OCI-M2 (cell line): ENCODE measurements around the gene MVB12B.

Experiments used
- DNase-seq: peaks from one replicate; lab custom pipeline; 2025; ENCODE audit not compliant: unreplicated experiment; lab: John Stamatoyannopoulos, UW

The MVB12B gene

DNA sequence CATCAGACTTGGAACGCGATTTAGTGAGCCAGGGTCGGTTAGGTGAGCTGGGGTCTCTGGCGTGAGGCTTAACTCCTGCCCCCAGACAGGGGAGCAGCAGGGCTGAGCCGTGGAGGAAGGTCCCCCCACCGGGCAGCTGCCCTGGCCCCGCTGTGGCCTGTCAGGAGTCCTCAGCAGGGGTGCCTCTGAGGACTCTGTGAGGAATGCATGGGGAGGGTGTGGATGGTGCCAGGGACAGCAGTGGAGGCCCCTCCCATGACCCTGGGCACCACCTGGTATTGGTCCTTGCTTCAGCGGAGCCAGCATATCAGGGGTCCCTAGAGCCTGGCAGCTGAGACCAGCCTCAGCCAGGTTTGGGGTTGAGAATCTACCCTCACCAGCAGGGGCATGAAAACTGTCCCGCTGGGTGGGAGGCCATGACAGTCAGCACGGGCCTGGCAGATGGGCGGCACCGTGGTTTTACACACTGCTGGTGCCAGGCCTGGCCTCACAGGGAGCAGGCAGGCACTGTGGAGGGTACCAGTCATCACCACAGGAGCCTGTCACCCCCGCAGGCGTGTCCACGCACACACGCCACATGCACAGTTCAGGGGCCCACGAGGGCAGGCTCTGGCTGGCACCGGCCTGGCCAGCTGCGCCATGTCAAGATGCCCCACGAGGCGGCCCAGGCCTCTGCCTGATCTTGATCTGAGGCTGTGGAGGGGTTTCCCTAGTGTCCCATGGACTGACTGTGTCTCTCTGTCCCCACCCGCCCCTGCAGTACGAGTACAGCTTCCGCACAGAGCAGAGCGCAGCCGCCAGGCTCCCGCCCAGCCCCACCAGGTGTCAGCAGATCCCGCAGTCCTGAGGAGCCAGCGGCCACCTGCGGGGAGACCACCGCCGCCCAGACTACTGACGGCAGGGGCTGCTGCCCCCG lies 176.0 kb downstream of the MVB12B start:
- DNase-seq = no peak

DNA sequence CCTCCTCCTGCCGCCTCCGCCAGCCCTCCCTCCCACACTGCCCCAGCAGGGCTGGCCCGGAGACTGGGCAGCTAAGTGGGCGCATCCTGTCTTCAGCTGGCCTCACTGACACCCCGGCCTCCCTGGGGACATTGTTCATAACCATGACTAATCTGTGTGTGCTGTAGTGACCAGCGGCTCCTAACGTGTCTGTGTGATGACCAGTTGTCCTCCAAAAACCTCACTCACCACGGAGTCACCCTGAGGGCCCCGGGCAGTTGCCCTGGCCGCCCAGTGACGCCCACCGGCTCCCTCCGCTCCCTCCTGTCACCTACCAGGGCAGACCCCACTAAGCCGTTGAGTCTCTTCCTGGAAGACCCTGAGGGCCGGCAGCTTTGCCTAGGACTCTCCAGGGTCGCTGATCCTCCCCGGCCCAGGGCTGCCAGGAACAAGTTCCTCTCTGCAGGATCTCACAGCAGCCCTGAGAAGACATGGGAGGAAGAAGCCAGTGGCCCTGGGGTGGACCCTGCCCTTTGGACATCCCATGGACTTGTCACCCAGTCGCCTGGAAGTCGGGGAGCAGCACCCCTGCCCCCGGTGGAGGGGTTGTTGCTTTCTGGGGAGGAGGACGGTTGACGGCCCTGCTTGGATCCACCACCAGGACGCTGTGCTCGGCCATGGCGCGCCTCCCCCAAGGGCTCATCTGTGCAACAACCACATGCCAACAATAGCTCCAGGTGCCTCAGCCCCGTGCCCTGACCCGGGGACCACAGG lies 176.9 kb downstream of the MVB12B start:
- no peak for DNase-seq

DNA sequence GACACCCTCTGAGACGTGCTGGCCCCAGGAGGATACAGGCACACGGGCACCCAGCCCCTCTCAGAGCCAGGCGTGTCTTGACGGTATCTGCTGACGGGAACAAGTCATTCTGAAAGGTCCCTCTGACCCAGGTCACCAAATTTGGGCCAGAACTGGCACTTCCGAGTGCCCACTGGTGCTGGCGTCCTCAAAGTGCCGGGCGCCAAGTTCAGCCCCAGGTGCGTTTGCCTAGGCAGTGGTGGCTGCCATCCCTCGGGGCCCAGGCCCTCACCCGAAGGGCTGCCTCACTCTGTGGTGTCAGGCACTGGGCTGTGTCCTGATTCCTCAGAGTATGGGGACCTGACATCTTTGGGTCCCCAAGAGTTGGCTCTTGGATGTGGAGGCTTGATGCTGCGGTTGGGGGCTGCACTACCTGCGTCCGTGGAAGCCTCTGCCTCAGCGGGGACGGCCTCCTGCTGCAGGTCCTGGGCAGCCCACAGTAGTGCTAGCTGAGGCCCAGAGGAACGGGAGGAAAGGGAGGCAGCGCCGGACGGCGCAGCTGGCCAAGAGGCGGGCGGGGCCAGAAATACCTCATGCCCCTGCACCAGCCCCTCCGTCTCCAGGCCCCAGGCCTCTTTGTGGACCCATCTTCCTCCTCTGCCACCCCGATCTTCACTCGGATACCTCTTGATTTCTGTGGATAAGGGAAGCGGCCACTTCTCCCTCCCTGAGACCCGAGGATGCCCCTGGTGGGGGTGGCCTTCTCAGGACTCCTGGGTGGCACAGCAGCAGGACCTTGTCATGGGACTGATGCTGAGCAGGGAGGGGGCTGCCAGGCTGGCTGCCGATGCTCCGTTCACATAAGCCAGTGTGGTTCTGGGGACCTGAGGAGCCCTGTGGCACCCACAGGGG lies 177.7 kb downstream of the MVB12B start:
- DNase-seq = no peak

DNA sequence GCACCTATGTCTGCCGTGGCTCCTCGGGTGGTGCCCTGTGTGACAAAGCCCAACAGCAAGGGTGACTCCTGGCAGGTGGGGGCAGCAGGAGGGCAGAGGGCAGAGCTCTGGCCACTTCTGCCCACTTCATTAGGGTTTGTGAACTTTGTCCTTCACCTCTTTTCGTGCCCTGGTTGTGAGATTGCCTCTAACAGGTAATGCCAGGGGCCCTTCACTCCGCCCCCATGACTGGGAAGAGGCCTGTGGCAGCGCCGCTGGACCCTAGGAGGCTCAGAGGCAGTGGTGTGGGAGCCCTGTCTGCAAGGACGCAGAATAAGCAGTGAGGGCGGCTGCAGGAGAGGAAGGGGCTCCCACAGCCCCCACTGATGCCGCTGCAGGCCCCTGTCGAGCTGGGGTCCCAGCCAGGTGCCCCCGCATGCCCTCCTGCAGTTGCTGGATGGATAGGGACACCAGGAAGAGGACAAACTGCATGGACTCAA lies 178.4 kb downstream of the MVB12B start:
- no peak for DNase-seq

DNA sequence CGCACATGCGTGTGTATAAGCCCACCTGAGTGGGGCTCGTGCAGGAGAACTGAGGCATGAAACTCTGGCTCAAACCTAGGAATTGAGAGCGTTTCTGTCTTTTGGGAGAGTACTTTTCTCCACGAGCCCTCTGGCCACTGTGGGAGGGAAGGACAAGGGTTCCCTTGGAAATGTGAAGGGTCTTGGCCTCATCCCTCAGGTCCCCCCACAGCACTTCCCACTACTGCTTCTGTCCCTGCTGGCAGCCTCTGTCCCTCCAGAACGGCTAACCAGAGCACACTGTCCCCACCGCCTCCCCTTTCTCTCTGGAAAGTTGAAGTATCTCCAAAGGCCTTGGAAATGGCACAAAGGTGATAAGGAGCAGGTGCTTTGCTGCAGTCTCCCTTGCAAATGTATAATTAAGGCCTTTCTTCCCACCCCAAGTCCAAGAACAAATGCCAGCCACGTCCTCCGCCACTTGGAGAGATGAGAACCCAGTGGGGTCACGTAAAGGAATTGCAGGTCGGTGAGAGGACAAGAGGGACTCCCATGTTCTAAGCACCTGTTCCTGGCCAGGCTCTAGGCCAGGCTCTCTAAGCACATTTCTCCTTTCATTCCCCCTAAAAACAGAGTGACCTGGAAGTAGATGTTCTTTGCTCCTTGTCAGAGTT lies 179.2 kb downstream of the MVB12B start:
- no peak for DNase-seq

DNA sequence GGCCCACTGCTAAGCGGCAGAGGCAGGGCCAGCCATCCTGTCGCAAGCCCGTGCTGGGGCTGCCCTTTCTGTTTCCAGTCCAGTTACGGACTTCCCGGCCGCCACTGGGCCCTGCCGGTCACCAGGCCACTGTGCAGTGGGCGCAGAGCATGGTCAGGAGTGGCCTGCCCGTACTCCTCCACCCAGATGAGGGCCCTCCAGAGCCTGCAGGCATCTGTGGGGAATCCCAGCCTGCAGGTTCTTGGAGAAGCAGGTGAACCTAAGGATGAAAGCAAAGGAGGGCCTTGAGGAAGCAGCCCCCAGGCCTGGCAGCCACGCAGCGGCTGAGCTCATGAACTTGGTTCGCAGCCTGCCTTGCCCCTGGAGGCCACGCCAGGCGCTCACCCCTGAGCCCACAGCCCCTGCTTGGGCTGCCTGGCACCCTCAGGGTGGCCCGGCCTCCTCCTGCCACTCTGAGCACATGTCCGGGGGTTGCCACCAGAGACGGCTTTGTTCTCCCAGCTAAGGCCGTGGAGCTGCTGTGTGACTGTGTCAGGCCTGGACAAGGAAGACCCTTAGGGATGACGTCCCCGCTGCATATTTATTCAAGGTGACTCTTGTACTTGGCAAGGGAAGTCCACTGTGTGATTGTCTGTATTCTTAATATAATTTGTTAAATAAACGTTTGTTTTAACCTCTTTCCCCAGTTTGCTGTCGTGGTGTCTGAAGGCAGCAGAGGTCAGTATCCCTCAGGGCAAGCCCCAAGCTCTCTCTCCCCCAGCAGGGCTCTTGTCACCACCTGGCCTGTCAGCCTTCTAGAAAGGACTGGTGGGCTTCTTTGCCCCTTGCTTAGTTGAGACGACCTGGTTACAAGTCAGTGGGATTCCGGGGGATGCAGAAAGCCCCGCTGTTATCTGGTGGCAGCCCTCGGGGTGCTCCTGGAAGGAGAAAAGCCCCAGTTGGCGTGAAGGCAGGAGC lies 180.0 kb downstream of the MVB12B start:
- no peak for DNase-seq

DNA sequence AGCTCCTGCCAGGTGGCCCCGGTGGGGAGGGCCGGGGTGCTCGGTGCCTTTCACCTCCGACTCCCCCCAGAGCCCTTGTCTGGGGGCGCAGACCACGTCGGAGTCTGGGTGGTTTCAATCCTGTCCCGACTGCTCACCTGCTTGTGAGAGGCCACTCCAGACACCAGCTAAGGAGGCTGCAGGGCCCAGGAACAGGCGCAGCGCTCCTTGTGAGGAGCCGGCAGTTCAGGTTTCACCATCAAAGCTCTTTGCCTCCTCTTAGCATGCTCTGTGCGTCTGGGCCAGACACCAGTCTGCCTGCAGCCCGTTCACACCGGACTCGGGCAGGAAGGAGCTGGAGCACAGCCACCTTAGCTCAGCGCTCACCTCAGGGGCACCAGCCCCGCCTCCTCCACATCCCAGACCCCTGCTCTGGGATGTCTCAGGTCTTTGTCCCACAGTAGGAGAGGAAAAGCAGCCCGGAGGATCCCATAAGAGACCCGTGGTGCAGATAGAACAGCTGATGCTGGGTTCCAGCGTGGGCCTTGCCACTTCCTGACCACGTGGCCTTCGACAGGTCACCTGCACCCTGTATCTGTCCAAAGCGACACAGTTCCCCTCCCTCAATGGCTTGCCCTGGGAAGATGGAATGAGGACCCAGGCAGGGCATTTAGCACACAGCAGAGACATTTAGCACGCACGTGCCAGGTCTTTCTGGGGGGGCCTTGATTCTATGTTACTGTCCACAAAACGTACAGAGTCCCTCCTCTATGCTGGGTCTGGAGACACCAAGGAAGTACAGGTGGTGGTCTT lies 180.9 kb downstream of the MVB12B start:
- DNase-seq = no peak

DNA sequence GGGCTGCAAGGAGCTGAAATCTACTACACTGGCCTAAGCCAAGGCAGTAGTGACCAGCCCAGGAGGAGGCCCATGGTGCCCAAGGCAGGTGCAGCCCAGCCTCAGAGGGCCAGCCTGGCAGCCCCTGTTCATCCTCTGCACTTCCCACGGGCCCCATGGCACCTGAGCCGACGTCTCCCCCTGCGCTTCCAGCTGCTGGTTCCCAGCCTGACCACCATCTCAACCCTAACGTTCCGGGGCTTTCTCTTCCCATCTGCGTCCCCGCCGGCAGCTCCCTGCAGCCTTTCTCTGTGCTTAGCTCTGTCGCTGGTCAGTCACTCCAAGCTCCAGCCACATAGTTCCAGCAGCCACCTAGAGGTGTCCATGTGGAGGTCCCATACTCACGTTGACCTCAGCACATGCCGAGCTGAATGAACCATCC lies 181.6 kb downstream of the MVB12B start:
- no peak for DNase-seq

DNA sequence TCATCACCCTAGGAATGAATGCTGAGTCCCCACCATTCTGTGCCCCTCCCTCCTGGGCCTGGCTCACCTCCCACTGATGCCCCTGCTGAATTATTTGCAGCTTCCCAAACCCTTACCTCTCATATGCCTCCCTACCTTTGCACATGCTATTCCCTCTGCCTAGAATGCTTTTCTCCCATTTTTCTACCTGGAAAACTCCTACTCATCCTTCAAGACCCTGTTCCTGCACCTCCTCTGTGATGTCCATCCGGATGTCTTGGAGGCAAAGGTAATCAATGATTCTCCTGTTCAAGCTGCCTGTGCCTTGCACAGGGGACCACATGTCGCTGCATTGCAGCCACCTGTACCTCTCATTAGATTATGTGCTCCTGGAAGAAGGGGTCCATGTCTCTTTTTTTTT lies 182.3 kb downstream of the MVB12B start:
- DNase-seq = no peak

DNA sequence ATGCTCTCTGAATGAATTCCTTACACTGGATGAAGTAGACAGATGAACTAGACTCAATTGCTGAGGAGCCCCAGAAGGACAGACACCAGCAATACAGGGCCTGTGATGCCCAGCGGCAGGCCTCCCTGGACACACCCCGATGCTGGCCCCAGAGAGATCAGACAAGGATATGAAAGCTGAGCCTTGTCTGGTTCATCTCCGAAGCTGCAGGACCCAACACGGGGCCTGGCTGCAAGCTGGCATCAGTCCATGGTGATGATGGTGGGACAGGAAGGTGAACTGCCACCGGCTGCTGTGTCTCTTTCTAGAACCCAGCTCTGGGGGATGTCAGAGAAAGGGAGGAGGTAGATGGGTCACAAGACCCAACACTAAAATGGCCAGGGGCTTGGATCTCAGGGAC lies 183.1 kb downstream of the MVB12B start:
- no peak for DNase-seq

DNA sequence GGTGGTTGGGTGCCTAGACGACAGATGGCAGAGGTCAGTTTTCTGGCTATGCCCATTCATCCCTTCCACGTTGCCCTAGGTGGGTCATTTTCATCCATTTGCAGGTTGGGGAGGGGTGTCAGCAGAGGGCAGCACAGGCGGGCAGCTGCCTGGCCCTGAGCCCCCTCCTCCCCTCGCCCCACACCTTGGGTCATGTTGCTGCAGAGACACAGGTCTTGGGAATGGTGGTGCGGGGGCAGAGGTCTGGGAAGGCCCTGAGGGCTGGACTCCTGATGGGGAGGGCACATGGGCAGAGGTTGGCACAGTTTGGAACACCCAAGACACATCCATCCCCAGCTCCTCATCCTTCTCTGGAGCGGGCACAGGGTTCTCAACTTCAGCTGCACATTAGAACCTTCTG lies 183.9 kb downstream of the MVB12B start:
- DNase-seq = no peak

DNA sequence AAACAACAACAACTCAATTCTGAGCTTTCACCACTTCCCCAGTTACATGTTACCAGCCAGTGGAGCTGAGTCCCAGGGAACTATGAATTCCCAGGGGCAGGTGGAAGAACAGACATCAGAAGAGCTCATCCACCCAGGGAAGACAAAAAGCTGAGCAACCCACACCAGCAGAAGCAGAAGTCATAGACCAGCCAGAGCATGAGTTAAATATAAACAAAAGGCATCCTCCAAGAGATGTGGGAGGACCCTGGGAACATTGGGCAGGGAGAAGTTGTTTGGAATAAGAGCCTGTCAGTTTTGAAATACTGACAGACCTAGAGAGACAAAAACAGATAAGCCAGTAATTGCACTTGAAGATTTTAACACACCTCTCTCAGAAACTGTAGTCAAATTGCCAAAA lies 184.8 kb downstream of the MVB12B start:
- no peak for DNase-seq

DNA sequence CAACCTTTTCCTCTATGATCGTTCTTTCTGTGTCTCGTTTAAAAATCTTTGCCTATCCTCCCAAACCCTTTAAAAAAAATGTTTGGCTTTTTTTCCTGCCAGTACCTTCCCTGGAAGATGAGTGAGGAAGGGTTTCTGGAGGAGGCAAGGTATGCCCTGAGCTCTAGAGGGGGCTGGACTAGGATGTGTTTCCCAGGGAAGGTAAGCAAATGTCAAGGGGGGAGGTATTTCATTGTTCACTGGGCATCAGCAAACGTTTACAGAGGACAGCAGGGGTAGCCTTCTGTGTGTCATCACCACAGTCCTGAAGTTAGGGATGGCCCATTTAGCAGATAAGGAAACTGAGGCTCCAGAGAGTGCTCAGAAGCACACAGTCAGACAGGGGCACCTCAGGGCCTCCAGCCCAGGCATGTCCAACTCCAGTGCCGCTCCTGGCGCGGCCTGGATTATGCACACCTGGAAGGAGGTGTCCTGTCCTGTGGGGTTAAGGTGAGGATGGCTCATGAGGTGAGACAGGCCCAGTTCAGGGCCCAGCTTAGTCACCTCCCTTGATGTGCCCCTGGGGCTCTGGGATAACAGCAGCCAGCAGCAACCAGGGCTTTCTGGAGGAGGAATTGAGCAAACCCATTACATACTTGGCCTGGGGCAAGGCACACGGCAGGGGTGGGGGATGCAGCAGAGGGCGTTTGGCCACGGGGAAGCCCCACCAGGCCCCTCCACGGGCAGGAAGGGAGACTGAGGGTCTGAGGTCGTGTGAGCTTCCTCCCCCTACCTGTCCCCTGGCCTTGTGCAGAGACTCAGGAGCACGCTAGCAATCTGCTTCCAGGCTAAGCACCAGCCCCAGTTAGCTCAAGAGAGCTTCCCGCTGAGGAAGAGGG lies 186.8 kb downstream of the MVB12B start:
- no peak for DNase-seq

DNA sequence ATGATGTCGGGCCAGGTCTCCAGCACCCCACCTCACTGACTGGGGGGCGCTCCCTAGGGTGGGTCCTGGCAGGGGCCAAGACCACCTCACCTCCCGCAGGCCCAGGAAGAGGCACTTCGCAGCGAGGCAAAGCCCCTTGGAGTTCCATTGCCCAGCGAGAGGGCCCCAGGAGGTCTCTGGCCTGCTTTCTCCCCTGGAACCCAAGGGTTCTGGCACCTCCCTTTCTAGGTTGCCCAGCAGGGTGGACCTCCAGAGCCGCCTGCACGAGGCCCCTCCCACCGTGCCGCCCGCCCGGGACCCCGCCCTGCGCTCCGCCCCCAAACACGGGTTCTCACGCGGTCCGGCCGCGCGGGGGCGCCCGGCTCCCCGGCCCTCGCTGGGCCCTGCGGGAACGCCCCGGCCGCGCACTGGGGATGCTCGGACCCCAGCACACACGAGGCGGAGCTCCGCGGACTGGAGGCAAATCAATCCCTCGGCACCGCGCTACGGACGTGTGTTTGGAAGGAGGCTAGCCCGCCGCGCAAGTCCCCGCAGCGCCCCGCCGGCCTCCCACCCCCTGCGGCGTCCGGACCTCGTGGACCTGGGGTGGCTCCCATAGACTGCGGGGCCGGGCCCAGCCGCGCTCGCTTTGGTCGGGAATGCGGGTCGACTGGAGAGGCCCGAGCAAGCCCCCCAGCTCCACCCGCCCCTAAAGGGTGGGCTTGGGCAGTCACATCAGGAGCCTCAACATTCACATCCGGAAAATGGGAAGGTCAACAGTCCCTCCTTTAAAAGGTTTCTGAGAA lies 187.6 kb downstream of the MVB12B start:
- DNase-seq = no peak

DNA sequence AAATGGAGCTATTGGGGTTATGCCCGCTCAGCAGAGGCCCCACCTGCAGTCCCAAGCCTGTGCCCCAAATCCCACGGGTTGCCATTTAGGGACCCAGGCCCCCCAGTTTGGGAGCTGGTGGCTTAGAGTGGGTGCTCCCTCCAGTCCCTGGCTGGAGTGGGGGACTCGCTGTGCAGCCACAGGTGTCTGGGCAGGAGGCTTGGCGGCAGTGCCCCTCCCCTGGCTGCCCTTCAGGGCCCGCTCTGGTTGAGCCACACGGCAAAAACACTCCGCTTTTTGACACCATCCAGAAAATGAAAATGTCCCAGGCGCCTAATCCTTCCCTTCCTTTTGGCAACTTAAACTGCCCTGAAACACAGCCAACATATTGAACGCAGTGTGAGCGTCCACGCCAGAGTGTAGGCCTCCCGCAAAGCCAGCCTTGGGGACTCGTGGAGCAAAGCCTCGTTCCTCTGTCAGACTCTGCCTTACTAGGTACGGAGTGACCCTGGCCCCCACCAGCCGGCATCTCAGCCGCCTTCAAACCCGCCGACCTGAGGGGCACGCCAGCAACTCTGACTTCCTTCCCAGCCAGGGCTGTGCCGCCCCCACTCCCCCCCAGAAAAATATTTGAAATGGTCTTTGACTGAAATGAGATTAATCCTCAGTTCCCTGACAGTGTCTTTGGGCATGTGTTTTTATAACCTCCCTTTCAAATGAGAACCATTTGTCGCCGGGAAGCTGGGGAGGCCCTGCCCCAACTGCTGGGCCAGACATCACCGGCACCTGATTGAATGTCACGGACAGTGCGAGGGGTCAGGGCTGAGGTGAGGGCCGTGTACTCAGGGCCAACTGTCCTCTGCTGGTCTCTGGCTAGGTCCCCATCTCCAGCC lies 188.6 kb downstream of the MVB12B start:
- DNase-seq = no peak
